IMR-90 (cell line): Measurements from ENCODE around the gene RGS17. TPM values are rescaled to one million over a fixed set of nuclear protein-coding genes. Genes with fewer than 3 reads are reported as not detected.

Source experiments
- ATAC-seq: fragments of 200-7000 bp; cut with Tn5 transposase; 2 replicates; pipeline ENCODE4 v1.9.1; 2020; ENCODE audit warnings: low read depth, mild to moderate bottlenecking, moderate library complexity
- BruUV-seq: library from RNA; stranded (reverse); fragments of 400-500 nt; replicated peaks from 2 replicates; lab custom pipeline; 2021; lab: Mats Ljungman, UMichigan
- CTCF ChIA-PET: fragments of 300-600 bp; formaldehyde crosslinking; extraction: SDS; loops from one replicate; lab custom pipeline; 2021; ENCODE audit warnings: antibody characterized with exemption; lab: Yijun Ruan, JAX
- POLR2A ChIA-PET: fragments of 300-600 bp; sonication (Branson Sonifier 250); formaldehyde crosslinking; loops from one replicate; lab custom pipeline; 2022; ENCODE audit warnings: antibody characterized with exemption; ENCODE audit not compliant: unreplicated experiment; lab: Charles Lee
- DNase-seq: peaks from one replicate; pipeline ENCODE4 v3.0.0; 2013
- H2AFZ ChIP-seq: replicated peaks from 2 replicates; pipeline ENCODE3; 2013; ENCODE audit warnings: low read length, mild to moderate bottlenecking; ENCODE audit not compliant: poor library complexity
- H2AK5ac ChIP-seq: 2 replicates; pipeline ENCODE4 v1.6.1; 2013; ENCODE audit warnings: low read depth, low read length, inconsistent platforms
- H2AK9ac ChIP-seq: replicated peaks from 2 replicates; pipeline ENCODE3; 2013; ENCODE audit warnings: mild to moderate bottlenecking, low read depth, low read length, moderate library complexity; ENCODE audit not compliant: poor library complexity
- H2BK120ac ChIP-seq: 2 replicates; pipeline ENCODE4 v1.6.1; 2013; ENCODE audit warnings: low read depth, low read length, inconsistent platforms
- H2BK15ac ChIP-seq: 3 replicates; pipeline ENCODE4 v1.6.1; 2013; ENCODE audit warnings: low read depth, low read length, inconsistent platforms
- H2BK20ac ChIP-seq: 2 replicates; pipeline ENCODE4 v1.6.1; 2013; ENCODE audit warnings: low read depth, mild to moderate bottlenecking, inconsistent platforms, low read length, moderate library complexity
- H2BK5ac ChIP-seq: 2 replicates; pipeline ENCODE4 v1.6.1; 2013; ENCODE audit warnings: mild to moderate bottlenecking, low read depth, low read length, inconsistent platforms; ENCODE audit not compliant: poor library complexity, severe bottlenecking
- H3K14ac ChIP-seq: replicated peaks from 2 replicates; pipeline ENCODE4 v1.6.1; 2013; ENCODE audit warnings: low read depth, low read length, inconsistent platforms
- H3K18ac ChIP-seq: 2 replicates; pipeline ENCODE4 v1.6.1; 2013; ENCODE audit warnings: low read depth, low read length, control low read depth
- H3K23ac ChIP-seq: 2 replicates; pipeline ENCODE4 v1.6.1; 2013; ENCODE audit warnings: low read depth, low read length, inconsistent platforms
- H3K27ac ChIP-seq: 2 replicates; pipeline ENCODE4 v1.5.1; 2013; ENCODE audit warnings: mild to moderate bottlenecking, control low read depth, low read length; ENCODE audit not compliant: insufficient read depth
- H3K27me3 ChIP-seq: 2 replicates; pipeline ENCODE4 v1.6.1; 2013; ENCODE audit warnings: low read length; ENCODE audit not compliant: control insufficient read depth, insufficient read depth
- H3K36me3 ChIP-seq: 2 replicates; pipeline ENCODE4 v1.6.1; 2013; ENCODE audit warnings: low read length, mixed read lengths; ENCODE audit not compliant: control insufficient read depth, insufficient read depth
- H3K4ac ChIP-seq: 2 replicates; pipeline ENCODE4 v1.6.1; 2013; ENCODE audit warnings: low read depth, low read length, inconsistent platforms
- H3K4me1 ChIP-seq: 2 replicates; pipeline ENCODE4 v1.6.1; 2013; ENCODE audit warnings: low read length, mixed read lengths; ENCODE audit not compliant: control insufficient read depth, insufficient read depth
- H3K4me2 ChIP-seq: 2 replicates; pipeline ENCODE4 v1.6.1; 2013; ENCODE audit warnings: low read depth, mild to moderate bottlenecking, control low read depth, low read length, moderate library complexity
- H3K4me3 ChIP-seq: 2 replicates; pipeline ENCODE4 v1.5.1; 2013; ENCODE audit warnings: low read depth, mild to moderate bottlenecking, control low read depth, low read length, moderate library complexity; ENCODE audit not compliant: insufficient read depth
- H3K56ac ChIP-seq: 2 replicates; pipeline ENCODE4 v1.6.1; 2013; ENCODE audit warnings: low read length, inconsistent platforms; ENCODE audit not compliant: insufficient read depth; ENCODE audit errors: extremely low read depth
- H3K79me1 ChIP-seq, 2 experiments: 2 replicates each; pipeline ENCODE4 v1.6.1; 2013; ENCODE audit warnings: low read length in 2 of 2, inconsistent platforms in 1 of 2, low read depth in 1 of 2
- H3K9ac ChIP-seq: 2 replicates; pipeline ENCODE4 v1.6.1; 2013; ENCODE audit warnings: low read depth, low read length, control low read depth
- H3K9me1 ChIP-seq: 2 replicates; pipeline ENCODE4 v1.6.1; 2013; ENCODE audit warnings: low read length, inconsistent platforms; ENCODE audit not compliant: insufficient read depth
- H3K9me3 ChIP-seq: 2 replicates; pipeline ENCODE4 v1.6.1; 2013; ENCODE audit warnings: low read length; ENCODE audit not compliant: control insufficient read depth, insufficient read depth
- H4K20me1 ChIP-seq: 2 replicates; pipeline ENCODE4 v1.6.1; 2013; ENCODE audit warnings: low read length, inconsistent platforms; ENCODE audit not compliant: insufficient read depth
- H4K5ac ChIP-seq: 2 replicates; pipeline ENCODE4 v1.6.1; 2013; ENCODE audit warnings: mild to moderate bottlenecking, low read depth, low read length, control low read depth
- H4K8ac ChIP-seq, 2 experiments: 2 replicates each; pipeline ENCODE4 v1.6.1; 2013; ENCODE audit warnings: low read depth in 2 of 2, low read length in 2 of 2, control low read depth in 1 of 2, inconsistent platforms in 1 of 2
- H4K91ac ChIP-seq: 2 replicates; pipeline ENCODE4 v1.6.1; 2013; ENCODE audit warnings: low read depth, low read length, inconsistent platforms; ENCODE audit not compliant: insufficient read depth
- CEBPB ChIP-seq: IDR thresholded peaks from 2 replicates; pipeline ENCODE4 v1.6.1; 2012; ENCODE audit warnings: low read depth, low read length, improper control_type of control experiment
- FOS ChIP-seq: fragments of 150-350 bp; IDR thresholded peaks from 2 replicates; pipeline ENCODE4 v1.6.1; 2016; ENCODE audit warnings: low read depth, low read length
- WGBS, 2 experiments: methylation state at CpG; one replicate each; pipeline versions ENCODE4 v1.1.5 to v1.1.7; 2013; ENCODE audit warnings: missing lambda C conversion rate in 2 of 2; ENCODE audit not compliant: insufficient read length in 1 of 2; ENCODE audit errors: extremely low coverage in 2 of 2; 5-methylcytosine and 5-hydroxymethylcytosine counted together
- dilution Hi-C: fragments of 300-500 bp; cut with HindIII; formaldehyde crosslinking; loops from one replicate; pipeline ENCODE4 v1.14.3; 2018; ENCODE audit warnings: low sequenced_read_pairs; ENCODE audit not compliant: unreplicated experiment
- in situ Hi-C: fragments of 300-500 bp; cut with MboI; formaldehyde crosslinking; loops from 3 replicates; pipeline ENCODE4 v1.14.3; 2019; ENCODE audit warnings: low sequenced_read_pairs, inconsistent platforms, mixed read lengths
- intact Hi-C: fragments of 100-400 bp; cut with micrococcal nuclease; formaldehyde crosslinking; loops from 2 replicates; pipeline ENCODE4 v1.10.0; 2022
- polyA plus RNA-seq, 3 experiments: library from polyadenylated mRNA; depleted of rRNA; stranded (reverse); fragments of >200 nt; gene quantifications; 2 replicates each; pipeline ENCODE4 v1.2.3, GENCODE V29; 2012; ENCODE audit warnings: low replicate concordance in 1 of 3
- total RNA-seq: library from RNA; depleted of rRNA; stranded (reverse); fragments of >200 nt; gene quantifications from 2 replicates; pipeline ENCODE4 v1.2.3, GENCODE V29; 2012
- TF ChIP-seq, protein P1 (sequence below): fragments of 150-350 bp; IDR thresholded peaks from 2 replicates; pipeline ENCODE4 v1.6.1; 2017; ENCODE audit warnings: mild to moderate bottlenecking, antibody characterized with exemption, low read length, low read depth
- TF ChIP-seq, protein P2 (sequence below): conservative IDR thresholded peaks from 2 replicates; pipeline ENCODE4 v1.5.1; 2012; ENCODE audit warnings: mild to moderate bottlenecking, low read depth, low read length, improper control_type of control experiment

Gene RGS17
- total and polyA plus RNA-seq, 2 of the 4 experiments (the other 2 are of a cell fraction) = 0.75 to 1.4 TPM

DNA sequence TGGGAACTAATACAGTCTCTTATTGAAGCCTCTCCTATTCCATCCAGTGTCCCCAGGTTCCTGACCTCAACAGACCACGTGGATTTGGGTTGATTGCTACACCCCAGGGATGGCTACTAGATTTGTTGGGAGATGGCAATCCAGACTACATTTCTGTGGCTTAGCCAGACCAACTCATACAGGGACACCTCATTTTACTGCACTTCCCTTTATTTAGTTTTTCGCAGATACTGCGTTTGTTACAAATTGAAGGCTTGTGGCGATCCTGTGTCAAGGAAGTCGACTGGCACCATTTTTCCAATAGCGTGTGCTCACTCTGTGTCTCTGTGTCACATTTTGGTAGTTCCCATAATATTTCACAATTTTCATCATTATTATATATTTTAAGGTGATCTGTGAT, 118.2 kb downstream of the RGS17 start:
- TF ChIP-seq FOS = no peak
- TF ChIP-seq CEBPB = no peak
- TF ChIP-seq, protein P1, sequence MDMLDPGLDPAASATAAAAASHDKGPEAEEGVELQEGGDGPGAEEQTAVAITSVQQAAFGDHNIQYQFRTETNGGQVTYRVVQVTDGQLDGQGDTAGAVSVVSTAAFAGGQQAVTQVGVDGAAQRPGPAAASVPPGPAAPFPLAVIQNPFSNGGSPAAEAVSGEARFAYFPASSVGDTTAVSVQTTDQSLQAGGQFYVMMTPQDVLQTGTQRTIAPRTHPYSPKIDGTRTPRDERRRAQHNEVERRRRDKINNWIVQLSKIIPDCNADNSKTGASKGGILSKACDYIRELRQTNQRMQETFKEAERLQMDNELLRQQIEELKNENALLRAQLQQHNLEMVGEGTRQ = no peak
- TF ChIP-seq, protein P2, sequence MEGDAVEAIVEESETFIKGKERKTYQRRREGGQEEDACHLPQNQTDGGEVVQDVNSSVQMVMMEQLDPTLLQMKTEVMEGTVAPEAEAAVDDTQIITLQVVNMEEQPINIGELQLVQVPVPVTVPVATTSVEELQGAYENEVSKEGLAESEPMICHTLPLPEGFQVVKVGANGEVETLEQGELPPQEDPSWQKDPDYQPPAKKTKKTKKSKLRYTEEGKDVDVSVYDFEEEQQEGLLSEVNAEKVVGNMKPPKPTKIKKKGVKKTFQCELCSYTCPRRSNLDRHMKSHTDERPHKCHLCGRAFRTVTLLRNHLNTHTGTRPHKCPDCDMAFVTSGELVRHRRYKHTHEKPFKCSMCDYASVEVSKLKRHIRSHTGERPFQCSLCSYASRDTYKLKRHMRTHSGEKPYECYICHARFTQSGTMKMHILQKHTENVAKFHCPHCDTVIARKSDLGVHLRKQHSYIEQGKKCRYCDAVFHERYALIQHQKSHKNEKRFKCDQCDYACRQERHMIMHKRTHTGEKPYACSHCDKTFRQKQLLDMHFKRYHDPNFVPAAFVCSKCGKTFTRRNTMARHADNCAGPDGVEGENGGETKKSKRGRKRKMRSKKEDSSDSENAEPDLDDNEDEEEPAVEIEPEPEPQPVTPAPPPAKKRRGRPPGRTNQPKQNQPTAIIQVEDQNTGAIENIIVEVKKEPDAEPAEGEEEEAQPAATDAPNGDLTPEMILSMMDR = no peak
- H3K4me1 ChIP-seq = peaks cover 2% of the 10 kb centered on the region; the same call in 1 of the 2 replicates
- no peak overlapping the region for H2BK15ac ChIP-seq
- H3K9me3 ChIP-seq = no peaks in the 10 kb centered on the region
- H2BK5ac ChIP-seq = no peak overlapping the region
- no peak overlapping the region for H3K18ac ChIP-seq
- H2BK120ac ChIP-seq = no peak overlapping the region
- H2AK9ac ChIP-seq = no peak overlapping the region
- H4K20me1 ChIP-seq = no peaks in the 10 kb centered on the region
- H2BK20ac ChIP-seq = no peak overlapping the region
- no peak overlapping the region for H3K4me2 ChIP-seq
- no peak overlapping the region for H4K91ac ChIP-seq
- no peaks in the 10 kb centered on the region for H3K27me3 ChIP-seq
- no peak overlapping the region for H3K14ac ChIP-seq
- ATAC-seq = no peak
- H3K9me1 ChIP-seq = peaks cover 4% of the 10 kb centered on the region; the same call in 1 of the 2 replicates
- no CpG with 5 or more reads among the region's 6 CpGs for WGBS, 2 experiments
- H3K27ac ChIP-seq = no peak overlapping the region
- H3K4ac ChIP-seq = no peak overlapping the region
- H2AK5ac ChIP-seq = no peak overlapping the region
- H4K5ac ChIP-seq = no peak overlapping the region
- no peak for DNase-seq
- intact Hi-C loops = no loop called here
- no peaks in the 10 kb centered on the region for H3K79me1 ChIP-seq
- no peak overlapping the region for H3K56ac ChIP-seq
- no peak overlapping the region for H3K4me3 ChIP-seq
- no TSS peak for BruUV-seq
- H3K9ac ChIP-seq = no peak overlapping the region
- POLR2A ChIA-PET = no interaction called here
- H3K36me3 ChIP-seq = 0 out of 2 replicates have a peak, but pooled peaks cover 2% of the 10 kb centered on the region
- H4K8ac ChIP-seq = no peak overlapping the region
- CTCF ChIA-PET = no interaction called here
- H2AFZ ChIP-seq = no peak overlapping the region
- dilution Hi-C loops = no loop called here
- in situ Hi-C loops = no loop called here
- no peak overlapping the region for H3K23ac ChIP-seq
